Spinal cord (tissue), 10 donors: Measurements from ENCODE around the gene DCPS. TPM values are rescaled to one million over a fixed set of nuclear protein-coding genes. Genes with fewer than 3 reads are reported as not detected.
A peak's percentile ranks its signal among the peaks of the same experiment; 100 is the strongest.

Source experiments
- DNase-seq, 6 donors: peaks; one replicate each; pipeline versions ENCODE4 v3.0.0 to v3.0.0-alpha.2; 2013 to 2015; ENCODE audit warnings: low spot score in 6 of 6, low read depth in 4 of 6
- H3K27ac ChIP-seq: one replicate; pipeline ENCODE4 v1.5.1; 2013; ENCODE audit warnings: low read depth, low read length, control low read depth
- H3K27me3 ChIP-seq: one replicate; pipeline ENCODE4 v1.6.1; 2013; ENCODE audit warnings: low read length; ENCODE audit not compliant: control insufficient read depth, insufficient read depth
- H3K36me3 ChIP-seq: one replicate; pipeline ENCODE4 v1.6.1; 2013; ENCODE audit warnings: low read length; ENCODE audit not compliant: control insufficient read depth, insufficient read depth
- H3K4me1 ChIP-seq: one replicate; pipeline ENCODE4 v1.6.1; 2013; ENCODE audit warnings: low read length; ENCODE audit not compliant: control insufficient read depth, insufficient read depth
- H3K4me3 ChIP-seq: one replicate; pipeline ENCODE4 v1.5.1; 2013; ENCODE audit warnings: low read depth, low read length, control low read depth
- H3K9me3 ChIP-seq: one replicate; pipeline ENCODE4 v1.6.1; 2013; ENCODE audit warnings: low read length; ENCODE audit not compliant: control insufficient read depth, insufficient read depth
- WGBS: methylation state at CpG from one replicate; pipeline ENCODE4 v1.1.5; 2013; ENCODE audit warnings: missing lambda C conversion rate; ENCODE audit not compliant: insufficient coverage; 5-methylcytosine and 5-hydroxymethylcytosine counted together
- polyA plus RNA-seq, 2 donors: library from polyadenylated mRNA; unstranded; fragments of 120-200 nt; gene quantifications; one replicate each; pipeline ENCODE4 v1.2.1, GENCODE V29; 2013; ENCODE audit not compliant: insufficient read length in 2 of 2
- total RNA-seq, 2 donors: library from RNA; depleted of rRNA in 1 of 2; stranded (reverse); fragments of 120-200 nt in 1 of 2; fragments of >200 nt in 1 of 2; gene quantifications; one replicate each; pipeline versions ENCODE4 v1.2.3 to v1.2.4, GENCODE V29; 2013 to 2014
- donor health status: healthy.

The DCPS gene
- total and polyA plus RNA-seq, 4 donors = 5.1 to 17.6 (median 12.7) TPM

GRCh38 chr11:126354631-126355323, 50.9 kb downstream of the DCPS start:
- peaks cover 12% of the 10 kb centered on the region for H3K36me3 ChIP-seq
- H3K9me3 ChIP-seq = no peaks in the 10 kb centered on the region
- H3K27me3 ChIP-seq = no peaks in the 10 kb centered on the region
- H3K4me1 ChIP-seq = peaks cover 56% of the 10 kb centered on the region
- WGBS = 27% methylated on average over 15 of the region's 15 CpGs
- DNase-seq = no peak
- peak overlapping the region; percentile 90 for H3K27ac ChIP-seq
- H3K4me3 ChIP-seq = peak overlapping the region; percentile 86

- Histone ChIP-seq H3K4me1 (peaks cover 61% of the 10 kb centered on the region), H3K9me3 (no peaks in the 10 kb centered on the region), H3K27me3 (no peaks in the 10 kb centered on the region), H3K36me3 (peaks cover 14% of the 10 kb centered on the region), H3K4me3 (peak within 1 kb of the TSS; percentile 86), H3K27ac (peak within 1 kb of the TSS; percentile 90)
- WGBS = under 1% methylated on average over 69 of the region's 71 CpGs
- peak in 5 of 6 donors; percentile 69 to 96 (median 70) for DNase-seq
Measured at GRCh38 chr11:126355324-126355925, 51.6 kb downstream of the DCPS start, which contains the start of gene ST3GAL4. Gene ST3GAL4 (plus strand): TSS chr11:126355686. CDS start chr11:126406156, 50,470 bp downstream.

- Histone ChIP-seq H3K36me3 (peaks cover 14% of the 10 kb centered on the region), H3K27me3 (no peaks in the 10 kb centered on the region), H3K27ac (peak overlapping the region; percentile 48), H3K4me3 (peak overlapping the region; percentile 50), H3K9me3 (no peaks in the 10 kb centered on the region), H3K4me1 (peaks cover 66% of the 10 kb centered on the region)
- peak in 2 of 6 donors; percentile 41 for DNase-seq
- 6% methylated on average over 42 of the region's 46 CpGs for WGBS
Measured at GRCh38 chr11:126355926-126356897, 52.4 kb downstream of the DCPS start.

- H3K27ac ChIP-seq = peak overlapping the region; percentile 48
- H3K4me1 ChIP-seq = peaks cover 64% of the 10 kb centered on the region
- no peaks in the 10 kb centered on the region for H3K27me3 ChIP-seq
- H3K4me3 ChIP-seq = peak overlapping the region; percentile 50
- H3K9me3 ChIP-seq = no peaks in the 10 kb centered on the region
- no peak for DNase-seq
- H3K36me3 ChIP-seq = peaks cover 11% of the 10 kb centered on the region
- 76% methylated on average over 14 of the region's 17 CpGs for whole genome bisulfite sequencing
Measured at GRCh38 chr11:126357055-126357962, 53.4 kb downstream of the DCPS start.

GRCh38 chr11:126357969-126358762, 54.3 kb downstream of the DCPS start:
- H3K9me3 ChIP-seq = no peaks in the 10 kb centered on the region
- H3K27ac ChIP-seq = peak overlapping the region; percentile 48
- H3K36me3 ChIP-seq = peaks cover 8% of the 10 kb centered on the region
- H3K4me1 ChIP-seq = peaks cover 70% of the 10 kb centered on the region
- DNase-seq = no peak
- H3K4me3 ChIP-seq = peak overlapping the region; percentile 50
- no peaks in the 10 kb centered on the region for H3K27me3 ChIP-seq
- WGBS = 75% methylated on average over 9 of the region's 18 CpGs

DNA sequence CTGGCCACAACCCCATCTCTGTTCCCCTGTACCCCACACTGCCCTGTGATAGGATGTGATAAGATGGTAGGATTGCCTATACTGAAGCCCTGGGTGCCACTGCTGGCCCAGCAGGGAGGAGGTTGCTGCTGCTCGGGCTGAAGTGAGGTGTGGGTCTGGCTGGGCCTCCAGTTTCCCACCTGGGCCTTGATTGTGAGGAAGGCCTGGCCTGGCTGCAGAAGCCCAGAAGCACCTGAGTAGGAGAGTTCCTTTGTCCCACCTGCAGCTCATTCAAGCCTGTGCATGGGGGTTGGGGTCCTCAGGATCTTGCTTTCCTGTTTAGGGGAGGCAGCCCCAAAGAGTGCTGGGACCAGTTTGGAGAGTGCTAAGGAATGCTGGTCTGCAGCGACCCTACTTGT, 54.9 kb downstream of the DCPS start:
- WGBS = 85% methylated on average over 2 of the region's 2 CpGs
- Histone ChIP-seq H3K27me3 (no peaks in the 10 kb centered on the region), H3K4me1 (peaks cover 75% of the 10 kb centered on the region), H3K9me3 (no peaks in the 10 kb centered on the region), H3K36me3 (peaks cover 8% of the 10 kb centered on the region), H3K27ac (peak overlapping the region; percentile 75), H3K4me3 (peak overlapping the region; percentile 50)
- no peak for DNase-seq

DNA sequence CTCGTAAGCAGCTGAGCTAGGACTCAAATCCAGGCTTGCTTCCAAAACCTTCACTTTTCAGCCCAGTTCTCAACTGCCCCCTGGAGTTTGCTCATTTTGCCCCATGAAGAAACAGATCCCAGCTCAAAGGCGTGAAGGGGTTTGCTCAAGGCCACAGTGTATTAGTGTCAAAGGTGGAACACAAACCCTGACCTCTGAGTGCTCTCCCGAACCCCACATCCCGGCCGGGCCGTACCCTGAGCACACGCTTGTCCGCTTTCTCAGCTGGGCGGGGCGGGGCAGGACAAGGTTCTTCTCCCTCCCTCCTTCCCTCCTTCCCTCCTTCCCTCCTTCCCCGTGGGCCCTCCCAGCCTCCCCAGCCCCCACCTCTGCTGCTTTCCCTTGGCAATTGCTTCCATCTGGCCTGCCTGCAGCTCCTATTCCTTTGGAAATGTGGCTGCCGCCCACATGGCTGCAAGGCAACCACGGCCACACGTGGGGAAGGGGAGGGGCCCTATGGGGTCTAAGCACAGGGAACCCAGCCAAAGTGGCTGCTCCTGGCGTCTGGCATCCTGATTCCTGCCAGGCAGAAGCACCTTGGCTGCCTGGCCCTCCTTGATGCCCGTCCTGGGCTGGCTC, 55.7 kb downstream of the DCPS start:
- Histone ChIP-seq H3K4me1 (peaks cover 71% of the 10 kb centered on the region), H3K27ac (peak overlapping the region; percentile 75), H3K27me3 (no peaks in the 10 kb centered on the region), H3K36me3 (peaks cover 8% of the 10 kb centered on the region), H3K9me3 (no peaks in the 10 kb centered on the region), H3K4me3 (no peak overlapping the region)
- WGBS = 41% methylated on average over 10 of the region's 16 CpGs
- peak in 2 of 6 donors; percentile 69 to 91 for DNase-seq

DNA sequence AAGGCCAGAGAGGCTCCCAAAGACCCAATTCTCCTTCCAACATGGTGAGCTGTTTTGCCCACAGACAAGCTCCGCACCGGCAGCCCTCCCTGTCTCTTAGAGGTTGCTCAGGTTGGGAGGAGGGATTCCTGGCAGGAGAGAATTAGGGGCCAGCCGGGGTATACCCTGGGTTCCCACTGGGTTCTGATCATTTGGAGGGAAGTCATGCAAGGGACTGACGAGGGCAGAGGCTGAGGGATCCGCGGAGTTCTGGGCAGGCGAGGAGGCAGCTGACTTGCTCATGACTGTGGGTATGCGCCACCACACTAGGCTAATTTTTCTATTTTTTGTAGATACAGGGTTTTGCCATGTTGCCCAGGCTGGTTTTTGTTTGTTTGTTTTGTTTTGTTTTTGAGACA, 56.2 kb downstream of the DCPS start:
- DNase-seq = no peak
- Histone ChIP-seq H3K4me1 (peaks cover 68% of the 10 kb centered on the region), H3K4me3 (no peak overlapping the region), H3K27ac (peak overlapping the region; percentile 75), H3K27me3 (no peaks in the 10 kb centered on the region), H3K36me3 (peaks cover 8% of the 10 kb centered on the region), H3K9me3 (no peaks in the 10 kb centered on the region)
- WGBS = 59% methylated on average over 2 of the region's 8 CpGs
